Transverse colon (tissue), 4 donors: ENCODE data around the gene BDKRB2. TPM values are rescaled to one million over a fixed set of nuclear protein-coding genes. Genes with fewer than 3 reads are reported as not detected.

Source experiments
- DNase-seq: peaks from one replicate; pipeline ENCODE4 v3.0.0-alpha.2; 2019
- H3K27ac ChIP-seq, 4 donors: fragments of 200-600 bp; sonication (generic); 2 replicates each; pipeline ENCODE4 v1.5.1; 2016 to 2018; ENCODE audit warnings: inconsistent platforms in 4 of 4
- H3K27me3 ChIP-seq: fragments of 200-600 bp; sonication (generic); 2 replicates; pipeline ENCODE4 v1.5.1; 2017; ENCODE audit warnings: inconsistent platforms
- H3K36me3 ChIP-seq, 4 donors: fragments of 200-600 bp; sonication (generic); 2 replicates each; pipeline ENCODE4 v1.5.1; 2017 to 2019; ENCODE audit warnings: inconsistent platforms in 4 of 4
- H3K4me1 ChIP-seq, 4 donors: fragments of 200-600 bp; sonication (generic); 2 replicates each; pipeline ENCODE4 v1.5.1; 2017 to 2020; ENCODE audit warnings: inconsistent platforms in 4 of 4
- H3K4me3 ChIP-seq, 4 donors: fragments of 200-600 bp; sonication (generic); 1 replicate in 1 of 4; 2 replicates in 3 of 4; pipeline versions ENCODE4 v1.5.1 to v1.6.1; 2017 to 2019; ENCODE audit warnings: inconsistent platforms in 4 of 4
- H3K9me3 ChIP-seq, 2 donors: fragments of 200-600 bp; sonication (generic); 2 replicates each; pipeline ENCODE4 v1.5.1; 2017 to 2019; ENCODE audit warnings: inconsistent platforms in 2 of 2
- CTCF ChIP-seq, 5 experiments: fragments of 200-600 bp in 3 of 5; fragments of 450-650 bp in 2 of 5; sonication (generic) in 3 of 5; IDR thresholded peaks; 1 replicate in 2 of 5; 2 replicates in 3 of 5; pipeline ENCODE4 v1.5.1; 2016 to 2017; ENCODE audit warnings: antibody characterized with exemption in 5 of 5, inconsistent platforms in 3 of 5, mild to moderate bottlenecking in 2 of 5, moderate library complexity in 1 of 5
- EP300 ChIP-seq: sonication (generic); formaldehyde crosslinking; IDR thresholded peaks from one replicate; pipeline ENCODE4 v1.6.1; 2017; ENCODE audit warnings: antibody characterized with exemption, low read depth
- POLR2A ChIP-seq: fragments of 450-650 bp; IDR thresholded peaks from one replicate; pipeline ENCODE4 v1.6.1; 2016; ENCODE audit warnings: antibody characterized with exemption, mild to moderate bottlenecking, moderate library complexity
- POLR2AphosphoS5 ChIP-seq, 3 donors: sonication (generic); formaldehyde crosslinking; IDR thresholded peaks; one replicate each; pipeline ENCODE4 v1.6.1; 2016; ENCODE audit warnings: antibody characterized with exemption in 3 of 3
- WGBS, 2 donors: methylation state at CpG; one replicate each; pipeline ENCODE4 v1.1.5; 2018; ENCODE audit warnings: low coverage in 1 of 2; 5-methylcytosine and 5-hydroxymethylcytosine counted together
- in situ Hi-C, 4 donors: fragments of 200-750 bp; cut with MboI; loops; one replicate each; pipeline versions ENCODE4 v1.15.0 to v1.15.1; 2017; ENCODE audit warnings: low sequenced_read_pairs in 3 of 4, low pct_ligation_motif_present in 1 of 4, low pct_unique_long_range_greater_than_20kb in 1 of 4
- intact Hi-C: fragments of 100-400 bp; cut with DNase I; formaldehyde crosslinking; loops from one replicate; pipeline ENCODE4 v1.15.1; 2023; ENCODE audit warnings: low total_unique reads
- total RNA-seq, 4 donors: library from RNA; depleted of rRNA; stranded (reverse); fragments of >200 nt; gene quantifications; one replicate each; pipeline ENCODE4 v1.1.0, GENCODE V29; 2016

Gene BDKRB2
- total RNA-seq, 4 donors from 2014 or later, result 2.6 to 19.8 (median 17.4) TPM

- WGBS, 2 donors, result 83 to 94% methylated on average over 5 to 7 of the region's 7 CpGs
- Histone ChIP-seq H3K9me3 (no peaks in the 10 kb centered on the region), H3K27ac (no peak overlapping the region), H3K4me3 (no peak overlapping the region), H3K4me1 (peaks cover 0 to 17% (median 13%) of the 10 kb centered on the region in 4 donors), H3K36me3 (no peaks in the 10 kb centered on the region), H3K27me3 (no peaks in the 10 kb centered on the region)
- no peak for TF ChIP-seq CTCF (IDR thresholded peaks at IDR 0.05)
- no peak for TF ChIP-seq EP300
- TF ChIP-seq POLR2AphosphoS5 (IDR thresholded peaks at IDR 0.05), result no peak
- TF ChIP-seq POLR2A, result no peak
- in situ Hi-C loops, result no loop called here
- intact Hi-C loops, result no loop called here
- DNase-seq, result no peak
Measured at GRCh38 chr14:96180043-96180874, 24.4 kb upstream of the BDKRB2 start.

GRCh38 chr14:96181186-96182056 is 23.2 kb upstream of the BDKRB2 start:
- no peaks in the 10 kb centered on the region for H3K9me3 ChIP-seq
- TF ChIP-seq CTCF (IDR thresholded peaks at IDR 0.05), result no peak
- TF ChIP-seq POLR2A, result no peak
- TF ChIP-seq EP300, result no peak
- no peak for TF ChIP-seq POLR2AphosphoS5 (IDR thresholded peaks at IDR 0.05)
- in situ Hi-C loops, result no loop called here
- no peak overlapping the region for H3K27ac ChIP-seq
- WGBS, 2 donors, result 70 to 83% methylated on average over 9 to 17 of the region's 17 CpGs
- H3K27me3 ChIP-seq, result no peaks in the 10 kb centered on the region
- no peak overlapping the region for H3K4me3 ChIP-seq
- intact Hi-C loops, result no loop called here
- H3K36me3 ChIP-seq, result no peaks in the 10 kb centered on the region
- DNase-seq, result no peak
- H3K4me1 ChIP-seq, result peaks cover 0 to 17% (median 13%) of the 10 kb centered on the region in 4 donors

- Histone ChIP-seq H3K4me3 (no peak overlapping the region), H3K36me3 (no peaks in the 10 kb centered on the region), H3K4me1 (peaks cover 0 to 11% (median 5%) of the 10 kb centered on the region in 4 donors), H3K27me3 (no peaks in the 10 kb centered on the region), H3K27ac (no peak overlapping the region), H3K9me3 (no peaks in the 10 kb centered on the region)
- 74 to 79% methylated on average over 3 to 4 of the region's 4 CpGs for WGBS, 2 donors
- in situ Hi-C loops, result no loop called here
- intact Hi-C loops, result no loop called here
- no peak for TF ChIP-seq CTCF (IDR thresholded peaks at IDR 0.05)
- TF ChIP-seq POLR2AphosphoS5 (IDR thresholded peaks at IDR 0.05), result no peak
- no peak for TF ChIP-seq EP300
- no peak for TF ChIP-seq POLR2A
- no peak for DNase-seq
Measured at GRCh38 chr14:96182546-96182945, 22.1 kb upstream of the BDKRB2 start.

DNA sequence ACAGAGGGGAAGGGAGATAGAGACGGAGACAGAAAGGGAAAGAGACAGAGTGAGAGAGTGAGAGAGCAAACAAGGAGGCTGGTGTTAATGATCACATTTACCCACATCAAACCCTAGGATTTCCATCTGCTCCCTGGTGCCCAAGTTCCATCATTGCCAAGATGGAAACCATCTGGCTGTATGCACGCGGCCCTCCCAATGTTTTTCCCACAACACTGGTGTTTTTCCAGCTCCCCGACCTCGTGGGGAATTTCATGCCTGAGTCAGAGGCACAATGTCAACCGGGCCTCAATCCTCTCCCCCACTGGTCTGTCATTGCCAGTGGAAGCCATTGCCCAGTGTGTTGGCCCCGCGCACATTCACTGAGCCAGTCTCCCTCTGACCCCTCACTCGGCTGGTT is 19.9 kb upstream of the BDKRB2 start:
- DNase-seq, result no peak
- peak overlapping the region in 1 of 4 donors; percentile 8 for H3K27ac ChIP-seq
- in situ Hi-C loops, result no loop called here
- 80 to 81% methylated on average over 5 to 9 of the region's 9 CpGs for WGBS, 2 donors
- H3K36me3 ChIP-seq, result no peaks in the 10 kb centered on the region
- H3K27me3 ChIP-seq, result no peaks in the 10 kb centered on the region
- TF ChIP-seq CTCF (IDR thresholded peaks at IDR 0.05) (no peak), EP300 (no peak), POLR2A (no peak), POLR2AphosphoS5 (IDR thresholded peaks at IDR 0.05) (no peak)
- H3K4me1 ChIP-seq, result no peaks in the 10 kb centered on the region
- no peak overlapping the region for H3K4me3 ChIP-seq
- H3K9me3 ChIP-seq, result no peaks in the 10 kb centered on the region
- intact Hi-C loops, result no loop called here
